HG03378 (cell line): Measurements from ENCODE around the gene PLEK.
A peak's percentile ranks its signal among the peaks of the same experiment; 100 is the strongest.
"Not testable (repeated sequence)": the region's sequence is repeated elsewhere in the genome, so short reads cannot be mapped to it uniquely, and the experiment has no call there.

ENCODE experiments used
- ATAC-seq: cut with Tn5 transposase; IDR thresholded peaks from one replicate; pipeline ENCODE4 v1.9.1; 2021; ENCODE audit warnings: mild to moderate bottlenecking, moderate library complexity; ENCODE audit not compliant: unreplicated experiment

Gene PLEK

GRCh38 chr2:68438455-68439303, 73.6 kb downstream of the PLEK start:
- ATAC-seq = no peak

- ATAC-seq = peak; percentile 98
Observed at GRCh38 chr2:68441179-68441993, 76.3 kb downstream of the PLEK start.

- ATAC-seq = no peak
Observed at GRCh38 chr2:68441994-68442322, 76.9 kb downstream of the PLEK start.

- not testable (repeated sequence) for ATAC-seq
Observed at GRCh38 chr2:68446425-68446824, 81.3 kb downstream of the PLEK start.
